Measurements from ENCODE around the gene NRL.

DNA sequence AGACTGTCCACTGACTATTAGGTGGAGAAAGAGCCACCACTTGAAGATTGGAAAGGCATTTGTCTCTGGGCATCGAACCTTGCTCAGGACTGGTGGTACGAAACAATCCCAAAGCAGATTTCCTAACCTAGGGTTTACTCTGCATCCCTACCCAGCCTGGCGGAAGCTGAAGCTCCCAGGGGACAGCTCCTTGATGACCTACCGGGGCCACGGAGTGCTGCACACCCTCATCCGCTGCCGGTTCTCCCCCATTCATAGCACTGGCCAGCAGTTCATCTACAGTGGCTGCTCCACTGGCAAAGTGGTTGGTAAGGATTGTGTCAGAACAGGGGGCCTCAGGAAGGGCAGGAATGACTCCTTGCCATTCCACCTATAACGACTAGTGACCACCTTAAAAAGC lies 6.5 kb upstream of the NRL start:
- TF ChIP-seq CTCF (conservative IDR thresholded peaks at IDR 0.05; ENCODE audit: low read length) (no peak), EZH2phosphoT487 (IDR thresholded peaks at IDR 0.05; ENCODE audit: borderline replicate concordance, low read depth, low read length) (no peak)
